ENCODE measurements around the gene ACTL10.
A peak's percentile ranks its signal among the peaks of the same experiment; 100 is the strongest.

ACTL10 gene

DNA sequence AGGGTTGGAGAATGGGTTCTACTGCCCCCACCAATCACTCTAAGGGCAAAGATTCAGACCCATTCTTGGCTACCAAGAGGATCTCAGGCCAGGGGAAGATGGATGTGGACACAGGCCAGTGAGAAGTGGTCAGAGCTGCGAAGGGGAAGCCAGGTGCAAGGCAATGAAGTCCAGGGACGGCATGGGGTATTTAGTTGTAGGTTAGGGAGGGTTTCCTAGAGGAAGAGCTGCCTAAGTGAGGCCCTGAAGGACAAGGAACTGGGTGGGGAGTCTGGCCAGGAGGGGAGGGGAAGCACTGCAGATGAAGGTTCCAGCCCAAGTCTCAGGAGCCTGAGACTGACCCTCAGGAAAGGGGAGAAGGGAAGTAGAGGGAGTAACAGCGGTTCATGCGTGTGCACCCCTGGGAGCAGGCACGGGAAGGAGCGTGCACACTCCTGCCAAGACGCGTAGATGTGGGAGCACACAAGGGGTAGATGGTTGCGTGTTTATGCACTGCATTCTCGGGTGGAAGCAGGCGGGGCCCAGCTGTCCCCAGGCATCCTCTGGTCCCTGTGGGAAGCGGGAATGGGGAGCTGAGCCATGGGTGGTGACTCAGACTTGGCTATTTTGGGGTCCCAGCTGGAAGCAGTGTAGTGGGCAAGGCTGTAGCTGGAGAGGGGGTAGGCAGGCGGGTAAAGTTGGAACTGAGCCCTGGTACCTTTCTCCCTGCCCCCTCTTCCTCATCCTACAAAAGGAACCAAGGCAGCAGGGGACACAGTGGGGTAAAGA, 3.3 kb downstream of the ACTL10 start:
- no peak overlapping the region for H3K4me3 ChIP-seq (replicated peaks; ENCODE audit: low read depth, low read length)
- no peak for DNase-seq (ENCODE audit: extremely low read depth, low read depth)
- TF ChIP-seq, protein P1, sequence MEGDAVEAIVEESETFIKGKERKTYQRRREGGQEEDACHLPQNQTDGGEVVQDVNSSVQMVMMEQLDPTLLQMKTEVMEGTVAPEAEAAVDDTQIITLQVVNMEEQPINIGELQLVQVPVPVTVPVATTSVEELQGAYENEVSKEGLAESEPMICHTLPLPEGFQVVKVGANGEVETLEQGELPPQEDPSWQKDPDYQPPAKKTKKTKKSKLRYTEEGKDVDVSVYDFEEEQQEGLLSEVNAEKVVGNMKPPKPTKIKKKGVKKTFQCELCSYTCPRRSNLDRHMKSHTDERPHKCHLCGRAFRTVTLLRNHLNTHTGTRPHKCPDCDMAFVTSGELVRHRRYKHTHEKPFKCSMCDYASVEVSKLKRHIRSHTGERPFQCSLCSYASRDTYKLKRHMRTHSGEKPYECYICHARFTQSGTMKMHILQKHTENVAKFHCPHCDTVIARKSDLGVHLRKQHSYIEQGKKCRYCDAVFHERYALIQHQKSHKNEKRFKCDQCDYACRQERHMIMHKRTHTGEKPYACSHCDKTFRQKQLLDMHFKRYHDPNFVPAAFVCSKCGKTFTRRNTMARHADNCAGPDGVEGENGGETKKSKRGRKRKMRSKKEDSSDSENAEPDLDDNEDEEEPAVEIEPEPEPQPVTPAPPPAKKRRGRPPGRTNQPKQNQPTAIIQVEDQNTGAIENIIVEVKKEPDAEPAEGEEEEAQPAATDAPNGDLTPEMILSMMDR (IDR thresholded peaks at IDR 0.05; ENCODE audit: low read depth, low read length, missing control alignments): no peak

GRCh38 chr20:33670715-33671499, 4.2 kb downstream of the ACTL10 start:
- TF ChIP-seq, protein P1 (IDR thresholded peaks at IDR 0.05; ENCODE audit: low read depth, low read length, missing control alignments): no peak
- DNase-seq (ENCODE audit: extremely low read depth, low read depth): no peak
- H3K4me3 ChIP-seq (replicated peaks; ENCODE audit: low read depth, low read length): no peak overlapping the region

GRCh38 chr20:33671573-33672288, 5.0 kb downstream of the ACTL10 start:
- no peak for DNase-seq (ENCODE audit: extremely low read depth, low read depth)
- H3K4me3 ChIP-seq (replicated peaks; ENCODE audit: low read depth, low read length): no peak overlapping the region
- TF ChIP-seq, protein P1 (IDR thresholded peaks at IDR 0.05; ENCODE audit: low read depth, low read length, missing control alignments): no peak

DNA sequence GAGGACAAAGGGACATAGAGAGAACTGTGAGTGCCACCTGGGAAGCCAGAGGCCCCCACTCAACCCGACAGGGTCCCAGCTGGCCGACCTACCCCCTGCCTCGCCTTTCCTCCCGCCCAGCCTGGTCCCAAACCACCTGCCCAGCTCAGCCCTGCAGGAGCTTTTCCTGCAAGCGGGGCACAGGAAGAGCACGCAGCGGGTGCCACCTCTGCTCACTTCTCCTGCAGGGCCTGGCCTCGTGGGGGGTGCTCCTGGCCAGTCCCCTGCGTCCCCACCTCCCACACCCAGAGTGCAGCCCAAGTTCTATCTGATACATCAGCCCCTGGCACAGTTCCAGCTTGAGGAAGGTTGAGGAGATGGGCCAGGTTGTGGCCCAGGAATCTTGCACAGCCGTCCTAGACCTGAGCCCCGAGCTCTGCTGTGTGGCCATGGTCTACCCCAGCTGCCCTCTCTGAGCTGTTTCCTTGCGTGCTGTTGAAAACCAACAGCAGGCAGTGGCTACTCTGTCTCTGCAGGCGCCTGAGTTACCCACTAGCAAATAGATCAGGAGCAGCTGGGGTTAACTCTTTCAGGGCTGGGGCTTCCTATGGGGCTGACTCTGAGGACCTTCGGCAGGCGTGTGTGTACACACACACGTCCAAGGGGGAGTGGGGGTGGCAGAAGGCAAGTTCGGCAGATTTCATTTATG, 5.8 kb downstream of the ACTL10 start:
- DNase-seq (ENCODE audit: extremely low read depth, low read depth): no peak
- TF ChIP-seq, protein P1 (IDR thresholded peaks at IDR 0.05; ENCODE audit: low read depth, low read length, missing control alignments): no peak
- peak overlapping the region; percentile 73 for H3K4me3 ChIP-seq (replicated peaks; ENCODE audit: low read depth, low read length)

DNA sequence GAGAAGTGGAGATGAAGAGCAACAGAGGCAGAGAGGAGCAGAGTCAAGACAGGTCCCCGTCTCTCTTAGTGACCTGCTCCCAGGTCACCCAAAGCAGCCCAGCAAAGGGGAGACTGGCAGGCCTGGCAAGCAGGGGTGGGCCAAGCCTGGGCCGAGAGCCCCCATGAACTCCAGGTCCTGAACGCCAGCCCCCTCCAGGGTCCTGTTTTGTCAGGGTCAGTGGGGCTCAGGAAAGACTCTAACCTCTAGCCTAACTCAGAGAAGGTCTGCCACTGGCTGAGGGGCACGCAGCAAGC, 6.3 kb downstream of the ACTL10 start:
- TF ChIP-seq, protein P1 (IDR thresholded peaks at IDR 0.05; ENCODE audit: low read depth, low read length, missing control alignments): no peak
- no peak for DNase-seq (ENCODE audit: extremely low read depth, low read depth)
- peak overlapping the region; percentile 73 for H3K4me3 ChIP-seq (replicated peaks; ENCODE audit: low read depth, low read length)
